Ovary (tissue), 9 donors: Measurements from ENCODE around the gene LITAF. TPM values are rescaled to one million over a fixed set of nuclear protein-coding genes. Genes with fewer than 3 reads are reported as not detected.
A peak's percentile ranks its signal among the peaks of the same experiment; 100 is the strongest.

ENCODE experiments used
- DNase-seq, 5 donors: peaks; one replicate each; pipeline ENCODE4 v3.0.0-alpha.2; 2019 to 2020
- H3K27ac ChIP-seq, 2 donors: fragments of 200-600 bp; one replicate each; pipeline versions ENCODE4 v1.5.1 to v1.8.0; 2019 to 2022
- H3K27me3 ChIP-seq: fragments of 200-600 bp; one replicate; pipeline ENCODE4 v1.8.0; 2022
- H3K36me3 ChIP-seq: fragments of 200-600 bp; sonication (generic); one replicate; pipeline ENCODE4 v1.5.1; 2019
- H3K4me1 ChIP-seq: one replicate; pipeline ENCODE4 v1.8.1; 2013; ENCODE audit warnings: mild to moderate bottlenecking, moderate library complexity; ENCODE audit not compliant: insufficient read depth
- H3K4me3 ChIP-seq: fragments of 200-600 bp; sonication (generic); one replicate; pipeline ENCODE4 v1.5.1; 2017
- H3K9me3 ChIP-seq, 2 donors: fragments of 200-600 bp in 1 of 2; sonication (generic) in 1 of 2; one replicate each; pipeline versions ENCODE4 v1.5.1 to v1.8.1; 2013 to 2019; ENCODE audit warnings: mild to moderate bottlenecking in 1 of 2, moderate library complexity in 1 of 2
- EP300 ChIP-seq: sonication (generic); formaldehyde crosslinking; IDR thresholded peaks from one replicate; pipeline ENCODE4 v1.6.1; 2017; ENCODE audit warnings: antibody characterized with exemption
- POLR2A ChIP-seq: fragments of 450-650 bp; IDR thresholded peaks from one replicate; pipeline ENCODE4 v1.6.1; 2017; ENCODE audit warnings: antibody characterized with exemption, mild to moderate bottlenecking, moderate library complexity
- WGBS, 3 donors: extraction: QIAGEN DNeasy Blood & Tissue Kit in 1 of 3; methylation state at CpG; one replicate each; pipeline versions ENCODE4 v1.1.5 to v1.1.7; 2013 to 2017; 5-methylcytosine and 5-hydroxymethylcytosine counted together
- intact Hi-C, 4 donors: fragments of 100-400 bp; cut with DNase I; formaldehyde crosslinking; loops; one replicate each; pipeline versions ENCODE4 v1.11.0 to v1.15.1; 2022 to 2023
- polyA plus RNA-seq, 2 donors: library from polyadenylated mRNA; stranded (reverse); fragments of 200-250 nt in 1 of 2; fragments of 350-450 nt in 1 of 2; fragmentation: Illumina TruSeq in 1 of 2; extraction: RNeasy Lipid Tissue Mini Kit (QIAGEN cat#74804) in 1 of 2; gene quantifications; one replicate each; pipeline ENCODE4 v1.2.3, GENCODE V29; 2013 to 2014
- total RNA-seq, 7 donors: library from RNA; depleted of rRNA in 2 of 7; stranded (reverse); fragments of >200 nt in 2 of 7; fragmentation: NEBNext Ultra II Directional in 3 of 7; extraction: Animal tissue kit (Norgen Biotek cat#: 25700) in 3 of 7; gene quantifications; one replicate each; pipeline versions ENCODE4 v1.1.0 to v1.2.4, GENCODE V29; 2016 to 2023
- TF ChIP-seq, protein P1 (sequence below), 3 donors: fragments of 450-650 bp in 2 of 3; fragments of 200-600 bp in 1 of 3; IDR thresholded peaks; one replicate each; pipeline versions ENCODE4 v1.5.1 to v1.8.0; 2016 to 2022; ENCODE audit warnings: antibody characterized with exemption in 3 of 3, mild to moderate bottlenecking in 1 of 3
- donor health status: DM: no; HTN: no; CAD: no; lungs with moderate emphysema.
- donor health status: DM: no; HTN: no; CAD: no.
- donor health status: Bipolar disorder and iron deficiency.
- donor health status: DM: yes; HTN: yes; CAD: no.
- donor health status: DM: no; HTN: no; CAD: no.
- donor health status: DM: yes; HTN: yes; CAD: no.

Gene LITAF
- total and polyA plus RNA-seq, 9 donors: 39.7 to 169 (median 105) TPM

DNA sequence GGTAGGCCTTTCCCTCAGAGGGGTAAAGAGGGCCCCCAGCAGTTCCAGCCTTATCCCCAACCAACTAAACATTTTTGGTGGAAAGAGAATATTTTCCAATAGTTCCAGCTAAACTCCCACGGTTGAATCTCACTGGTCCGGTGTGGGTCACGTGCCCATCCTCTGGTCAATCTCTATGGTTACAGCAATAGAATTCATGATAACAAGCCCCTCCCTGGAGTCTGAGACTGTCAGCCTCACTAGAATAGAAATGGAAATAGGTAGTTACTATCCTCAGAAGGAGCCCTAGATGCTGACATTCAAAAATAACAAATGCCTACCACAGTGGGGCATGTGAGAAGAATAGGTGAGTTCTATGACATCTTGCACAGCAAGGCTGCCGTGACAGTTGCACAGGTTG is 37.5 kb upstream of the LITAF start:
- intact Hi-C loops: no loop called here
- H3K36me3 ChIP-seq: no peaks in the 10 kb centered on the region
- H3K27ac ChIP-seq: no peak overlapping the region
- no peaks in the 10 kb centered on the region for H3K27me3 ChIP-seq
- TF ChIP-seq POLR2A: no peak
- TF ChIP-seq, protein P1, sequence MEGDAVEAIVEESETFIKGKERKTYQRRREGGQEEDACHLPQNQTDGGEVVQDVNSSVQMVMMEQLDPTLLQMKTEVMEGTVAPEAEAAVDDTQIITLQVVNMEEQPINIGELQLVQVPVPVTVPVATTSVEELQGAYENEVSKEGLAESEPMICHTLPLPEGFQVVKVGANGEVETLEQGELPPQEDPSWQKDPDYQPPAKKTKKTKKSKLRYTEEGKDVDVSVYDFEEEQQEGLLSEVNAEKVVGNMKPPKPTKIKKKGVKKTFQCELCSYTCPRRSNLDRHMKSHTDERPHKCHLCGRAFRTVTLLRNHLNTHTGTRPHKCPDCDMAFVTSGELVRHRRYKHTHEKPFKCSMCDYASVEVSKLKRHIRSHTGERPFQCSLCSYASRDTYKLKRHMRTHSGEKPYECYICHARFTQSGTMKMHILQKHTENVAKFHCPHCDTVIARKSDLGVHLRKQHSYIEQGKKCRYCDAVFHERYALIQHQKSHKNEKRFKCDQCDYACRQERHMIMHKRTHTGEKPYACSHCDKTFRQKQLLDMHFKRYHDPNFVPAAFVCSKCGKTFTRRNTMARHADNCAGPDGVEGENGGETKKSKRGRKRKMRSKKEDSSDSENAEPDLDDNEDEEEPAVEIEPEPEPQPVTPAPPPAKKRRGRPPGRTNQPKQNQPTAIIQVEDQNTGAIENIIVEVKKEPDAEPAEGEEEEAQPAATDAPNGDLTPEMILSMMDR (IDR thresholded peaks at IDR 0.05): no peak
- no peak for TF ChIP-seq EP300
- DNase-seq: no peak
- H3K9me3 ChIP-seq: no peaks in the 10 kb centered on the region
- peaks cover 9% of the 10 kb centered on the region for H3K4me1 ChIP-seq
- WGBS, 3 donors: 90 to 93% (median 91%) methylated on average over 4 of the region's 4 CpGs
- no peak overlapping the region for H3K4me3 ChIP-seq

DNA sequence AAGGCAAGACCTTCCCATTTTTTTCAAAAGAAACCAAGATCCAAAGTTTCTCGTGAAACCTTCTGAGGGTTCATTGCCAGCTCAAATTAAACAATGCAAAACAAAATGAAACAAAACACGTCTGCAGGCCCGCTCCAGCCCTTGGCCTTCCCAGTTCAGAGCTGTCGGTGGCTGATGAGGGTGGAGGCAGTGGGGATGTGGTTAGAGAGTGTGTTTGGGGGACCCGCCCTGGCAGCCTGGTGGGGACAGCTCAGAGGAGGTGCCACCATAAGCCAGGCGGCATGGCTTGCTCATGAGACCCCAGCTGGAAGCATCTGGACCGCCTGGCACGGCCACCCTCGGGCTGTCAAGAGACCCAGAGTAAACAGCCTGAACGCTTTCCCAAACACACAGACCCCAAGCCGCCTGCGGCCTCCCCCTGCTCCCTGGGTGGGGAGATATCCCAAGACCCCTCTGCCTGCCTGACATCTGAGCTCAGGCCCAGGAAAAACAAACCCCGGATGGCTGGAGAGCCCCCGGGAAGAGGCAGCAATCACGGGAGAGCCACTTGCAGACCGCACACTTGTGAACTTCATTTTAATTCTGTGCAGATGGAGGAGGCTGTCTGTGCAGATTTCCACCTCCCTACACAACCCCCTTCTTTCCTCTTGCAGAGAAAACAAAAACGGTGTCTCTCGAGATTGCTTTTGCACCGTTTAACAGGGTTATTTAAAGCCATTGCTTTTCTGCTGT is 35.4 kb upstream of the LITAF start:
- peak overlapping the region; percentile 48 to 74 for H3K27ac ChIP-seq
- no peaks in the 10 kb centered on the region for H3K27me3 ChIP-seq
- peaks cover 10% of the 10 kb centered on the region for H3K4me1 ChIP-seq
- WGBS, 3 donors: 7 to 11% (median 11%) methylated on average over 19 of the region's 19 CpGs
- H3K4me3 ChIP-seq: peak overlapping the region; percentile 0
- TF ChIP-seq, protein P1 (IDR thresholded peaks at IDR 0.05): no peak
- TF ChIP-seq EP300: no peak
- TF ChIP-seq POLR2A: no peak
- peak in 2 of 5 donors; percentile 34 to 40 for DNase-seq
- H3K9me3 ChIP-seq: no peaks in the 10 kb centered on the region
- H3K36me3 ChIP-seq: no peaks in the 10 kb centered on the region
- intact Hi-C loops: no loop called here

DNA sequence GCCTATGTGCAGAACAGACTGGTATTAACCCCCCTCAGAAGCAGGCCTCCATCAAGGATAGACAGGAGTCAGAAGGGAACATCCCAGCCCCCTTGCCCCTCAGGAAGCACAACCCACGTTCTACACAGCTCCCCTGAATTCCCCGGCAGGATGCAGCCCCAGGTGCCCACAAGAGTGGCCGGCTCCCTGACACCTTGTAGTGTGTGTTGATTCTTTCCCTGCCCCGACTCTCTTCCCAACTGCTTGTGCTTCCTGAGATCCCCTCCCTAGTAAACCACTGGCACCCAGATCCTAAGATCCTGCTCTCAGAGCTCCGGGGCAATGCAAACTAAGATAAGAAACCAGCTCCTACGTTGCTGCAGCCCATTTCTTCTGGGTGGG is 34.8 kb upstream of the LITAF start:
- peak overlapping the region; percentile 0 for H3K4me3 ChIP-seq
- 28 to 46% (median 37%) methylated on average over 6 of the region's 6 CpGs for WGBS, 3 donors
- peak overlapping the region in 1 of 2 donors; percentile 74 for H3K27ac ChIP-seq
- no peak for DNase-seq
- intact Hi-C loops: no loop called here
- no peaks in the 10 kb centered on the region for H3K9me3 ChIP-seq
- no peaks in the 10 kb centered on the region for H3K36me3 ChIP-seq
- H3K4me1 ChIP-seq: peaks cover 10% of the 10 kb centered on the region
- H3K27me3 ChIP-seq: no peaks in the 10 kb centered on the region
- no peak for TF ChIP-seq EP300
- TF ChIP-seq, protein P1 (IDR thresholded peaks at IDR 0.05): no peak
- TF ChIP-seq POLR2A: no peak

DNA sequence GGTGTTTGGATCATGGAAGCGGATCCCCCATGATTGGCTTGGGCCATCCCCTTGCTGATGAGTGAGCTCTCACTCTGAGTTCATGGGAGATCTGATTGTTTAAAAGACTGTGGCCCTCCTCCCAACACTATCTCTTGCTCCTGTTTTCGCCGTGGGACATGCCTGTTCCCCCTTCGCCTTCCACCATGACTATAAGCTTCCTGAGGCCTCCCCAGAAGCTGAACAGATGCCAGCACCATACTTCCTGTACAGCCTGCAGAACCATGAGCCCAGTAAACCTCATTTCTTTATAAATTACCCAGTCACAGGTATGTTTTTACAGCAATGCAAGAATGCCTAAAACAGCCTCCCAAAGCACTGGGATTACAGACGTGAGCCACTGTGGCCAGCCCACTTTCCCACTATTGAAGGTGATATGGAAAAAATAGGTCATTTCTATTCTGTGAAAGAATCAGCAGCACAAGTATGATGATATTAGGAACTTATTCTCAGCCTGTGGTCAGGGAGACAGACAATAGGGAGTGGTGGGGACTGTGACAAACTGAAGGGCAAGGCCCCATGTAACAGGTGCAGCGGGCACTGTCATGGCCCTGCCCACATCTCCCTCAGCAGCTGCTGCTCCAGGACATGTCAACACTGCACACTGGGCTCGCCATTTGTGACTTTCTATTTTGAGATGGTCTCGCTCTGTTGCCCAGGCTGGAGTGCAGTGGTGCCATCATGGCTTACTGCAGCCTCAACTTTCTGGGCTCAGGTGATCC is 33.7 kb upstream of the LITAF start:
- no peak for DNase-seq
- Histone ChIP-seq H3K27ac (no peak overlapping the region), H3K27me3 (no peaks in the 10 kb centered on the region), H3K9me3 (no peaks in the 10 kb centered on the region), H3K4me3 (no peak overlapping the region), H3K4me1 (peaks cover 10% of the 10 kb centered on the region), H3K36me3 (no peaks in the 10 kb centered on the region)
- intact Hi-C loops: no loop called here
- TF ChIP-seq, protein P1 (IDR thresholded peaks at IDR 0.05): no peak
- TF ChIP-seq POLR2A (no peak), EP300 (no peak)
- 85 to 97% (median 95%) methylated on average over 8 of the region's 8 CpGs for WGBS, 3 donors
